GM23338 (cell line): Measurements from ENCODE around the gene UMODL1. TPM values are rescaled to one million over a fixed set of nuclear protein-coding genes. Genes with fewer than 3 reads are reported as not detected.

ENCODE experiments used
- ATAC-seq: fragments of 200-7000 bp; cut with Tn5 transposase; 3 replicates; pipeline ENCODE4 v1.9.1; 2020
- DNase-seq: peaks from one replicate; pipeline ENCODE4 v3.0.0-alpha.2; 2015; ENCODE audit warnings: low spot score
- H2AFZ ChIP-seq: fragments of 200-600 bp; sonication (generic); 2 replicates; pipeline ENCODE4 v1.8.0; 2016; ENCODE audit warnings: antibody characterized with exemption, mild to moderate bottlenecking, moderate library complexity
- H3F3A ChIP-seq: fragments of 200-600 bp; sonication (generic); replicated peaks from 2 replicates; pipeline ENCODE4 v1.8.0; 2017; ENCODE audit warnings: antibody characterized with exemption, mixed run types, low read depth
- H3K27ac ChIP-seq: fragments of 200-600 bp; sonication (generic); 2 replicates; pipeline ENCODE4 v1.6.1; 2016; ENCODE audit warnings: low read depth
- H3K27me3 ChIP-seq: fragments of 200-600 bp; sonication (generic); 2 replicates; pipeline ENCODE4 v1.8.0; 2016; ENCODE audit warnings: mild to moderate bottlenecking, mixed run types, moderate library complexity; ENCODE audit not compliant: insufficient read depth
- H3K36me3 ChIP-seq: fragments of 200-600 bp; sonication (generic); 2 replicates; pipeline ENCODE4 v1.8.0; 2016; ENCODE audit warnings: mild to moderate bottlenecking; ENCODE audit not compliant: insufficient read depth
- H3K4me1 ChIP-seq: fragments of 200-600 bp; sonication (generic); 2 replicates; pipeline ENCODE4 v1.8.0; 2016; ENCODE audit warnings: mild to moderate bottlenecking, moderate library complexity; ENCODE audit not compliant: insufficient read depth
- H3K4me2 ChIP-seq: fragments of 200-600 bp; sonication (generic); 2 replicates; pipeline ENCODE4 v1.7.1; 2017; ENCODE audit warnings: mixed run types
- H3K4me3 ChIP-seq: fragments of 200-600 bp; sonication (generic); 2 replicates; pipeline ENCODE4 v1.6.1; 2016; ENCODE audit warnings: mixed run types
- H3K79me2 ChIP-seq: fragments of 200-600 bp; sonication (generic); replicated peaks from 2 replicates; pipeline ENCODE4 v1.8.0; 2017; ENCODE audit warnings: mild to moderate bottlenecking; ENCODE audit not compliant: insufficient read depth
- H3K9me2 ChIP-seq: fragments of 200-600 bp; sonication (generic); 2 replicates; pipeline ENCODE4 v1.8.0; 2017; ENCODE audit not compliant: insufficient read depth
- H4K20me1 ChIP-seq: fragments of 200-600 bp; sonication (generic); replicated peaks from 2 replicates; pipeline ENCODE4 v1.8.0; 2017; ENCODE audit warnings: mild to moderate bottlenecking; ENCODE audit not compliant: insufficient read depth
- H3K27ac Mint-ChIP-seq: 2 replicates; pipeline ENCODE4 v1.8.0; 2020; ENCODE audit warnings: inconsistent platforms, mild to moderate bottlenecking, moderate library complexity, mixed read lengths
- H3K27me3 Mint-ChIP-seq: 3 replicates; pipeline ENCODE4 v1.8.0; 2022; ENCODE audit warnings: low read depth, mild to moderate bottlenecking, moderate library complexity, mixed read lengths, inconsistent platforms; ENCODE audit not compliant: insufficient read depth, poor library complexity
- H3K36me3 Mint-ChIP-seq: 3 replicates; pipeline ENCODE4 v1.8.0; 2021; ENCODE audit warnings: low read depth, mild to moderate bottlenecking, inconsistent platforms, moderate library complexity, mixed read lengths
- H3K4me1 Mint-ChIP-seq: 3 replicates; pipeline ENCODE4 v1.8.0; 2020; ENCODE audit warnings: mild to moderate bottlenecking, inconsistent platforms, mixed read lengths
- H3K4me3 Mint-ChIP-seq: 3 replicates; pipeline ENCODE4 v1.8.0; 2021; ENCODE audit warnings: moderate library complexity, mild to moderate bottlenecking, inconsistent platforms, mixed read lengths
- H3K9me3 Mint-ChIP-seq: 3 replicates; pipeline ENCODE4 v1.8.0; 2020; ENCODE audit warnings: moderate library complexity, mild to moderate bottlenecking, inconsistent platforms, mixed read lengths
- ETS1 ChIP-seq: IDR thresholded peaks from 2 replicates; pipeline ENCODE4 v1.6.1; 2016; ENCODE audit warnings: antibody characterized with exemption
- EZH2 ChIP-seq: fragments of 200-600 bp; sonication (generic); IDR thresholded peaks from one replicate; pipeline ENCODE4 v1.8.0; 2017; ENCODE audit warnings: antibody characterized with exemption, mild to moderate bottlenecking, low read depth; ENCODE audit not compliant: unreplicated experiment
- JUNB ChIP-seq: IDR thresholded peaks from one replicate; pipeline ENCODE4 v1.6.1; 2016; ENCODE audit warnings: antibody characterized with exemption; ENCODE audit not compliant: unreplicated experiment
- NANOG ChIP-seq: IDR thresholded peaks from 2 replicates; pipeline ENCODE4 v1.6.1; 2016; ENCODE audit warnings: antibody characterized with exemption, borderline replicate concordance
- POLR2AphosphoS5 ChIP-seq: IDR thresholded peaks from 2 replicates; pipeline ENCODE4 v1.6.1; 2016; ENCODE audit warnings: antibody characterized with exemption, low read depth
- REST ChIP-seq: IDR thresholded peaks from one replicate; pipeline ENCODE4 v1.6.1; 2018; ENCODE audit warnings: antibody characterized with exemption; ENCODE audit not compliant: unreplicated experiment
- ZNF114 ChIP-seq: fragments of 250-450 bp; sonication (Bioruptor Pico); IDR thresholded peaks from 2 replicates; pipeline ENCODE4 v1.5.0; 2020; ENCODE audit warnings: mild to moderate bottlenecking, moderate library complexity
- ZNF331 ChIP-seq: fragments of 250-450 bp; sonication (Bioruptor Pico); IDR thresholded peaks from 2 replicates; pipeline ENCODE4 v1.5.0; 2020; ENCODE audit warnings: low read depth, mild to moderate bottlenecking, moderate library complexity
- ZNF462 ChIP-seq: fragments of 250-450 bp; sonication (Bioruptor Pico); IDR thresholded peaks from 2 replicates; pipeline ENCODE4 v1.5.0; 2020; ENCODE audit warnings: mild to moderate bottlenecking, moderate library complexity
- polyA plus RNA-seq: library from polyadenylated mRNA; unstranded; fragments of >200 nt; fragmentation: Nextera tagmentation; extraction: Ambion mirVana; gene quantifications from 2 replicates; pipeline ENCODE4 v1.2.1, GENCODE V29; 2016
- total RNA-seq: library from RNA; depleted of rRNA; stranded (reverse); fragments of >200 nt; shearing (Covaris generic); gene quantifications from 2 replicates; pipeline ENCODE4 v1.2.3, GENCODE V29; 2014

The UMODL1 gene
- total and polyA plus RNA-seq, 2 experiments from 2014 or later: not detected

- Mint-ChIP-seq H3K4me1 (no peaks in the 10 kb centered on the region; the same call in 2 of the 3 replicates), H3K27me3 (peaks cover 11% of the 10 kb centered on the region), H3K4me3 (no peak overlapping the region), H3K9me3 (no peaks in the 10 kb centered on the region; the same call in 2 of the 3 replicates), H3K27ac (no peak overlapping the region), H3K36me3 (no peaks in the 10 kb centered on the region)
- Histone ChIP-seq H3K27me3 (no peaks in the 10 kb centered on the region), H3F3A (no peaks in the 10 kb centered on the region), H3K27ac (no peak overlapping the region), H4K20me1 (no peaks in the 10 kb centered on the region), H3K4me1 (no peaks in the 10 kb centered on the region), H3K4me2 (no peak overlapping the region), H2AFZ (peak overlapping the region; percentile 63; the same call in 1 of the 2 replicates), H3K36me3 (no peaks in the 10 kb centered on the region), H3K9me2 (no peaks in the 10 kb centered on the region), H3K4me3 (no peak overlapping the region), H3K79me2 (no peaks in the 10 kb centered on the region)
- no peak for ATAC-seq
- DNase-seq: no peak
- TF ChIP-seq EZH2 (no peak), ZNF331 (CRISPR knock-in tag) (no peak), ZNF114 (CRISPR knock-in tag) (no peak), POLR2AphosphoS5 (no peak), ZNF462 (CRISPR knock-in tag) (no peak), ETS1 (no peak), NANOG (no peak), JUNB (no peak), REST (no peak)
These were observed 38.9 kb upstream of the UMODL1 start for GRCh38 chr21:42032266-42032665.
